K562 (cell line): ENCODE data around the gene HCFC1R1. TPM values are rescaled to one million over a fixed set of nuclear protein-coding genes. Genes with fewer than 3 reads are reported as not detected.
A peak's percentile ranks its signal among the peaks of the same experiment; 100 is the strongest.

Experiments used
- ARID1B ChIP-seq: fragments of 450-650 bp; IDR thresholded peaks from 2 replicates; pipeline ENCODE4 v1.6.1; 2016; ENCODE audit warnings: antibody characterized with exemption, mild to moderate bottlenecking, inconsistent platforms
- ERF ChIP-seq: fragments of 450-650 bp; formaldehyde crosslinking; IDR thresholded peaks from 2 replicates; pipeline ENCODE4 v1.4.0; 2020; ENCODE audit warnings: mild to moderate bottlenecking, mixed read lengths
- ETS2 ChIP-seq: IDR thresholded peaks from 2 replicates; pipeline ENCODE4 v1.6.1; 2016; ENCODE audit warnings: borderline replicate concordance, missing genetic modification characterization, mild to moderate bottlenecking, moderate library complexity, missing compliant biosample characterization; ENCODE audit not compliant: poor library complexity, severe bottlenecking
- HNRNPLL ChIP-seq: fragments of 200-400 bp; formaldehyde crosslinking; IDR thresholded peaks from 2 replicates; pipeline ENCODE4 v1.6.1; 2017; ENCODE audit warnings: low read length, low read depth, mild to moderate bottlenecking; ENCODE audit not compliant: poor library complexity, severe bottlenecking
- NFIX ChIP-seq: fragments of 250-450 bp; sonication (Bioruptor Pico); IDR thresholded peaks from 2 replicates; pipeline ENCODE4 v1.4.0; 2020; ENCODE audit warnings: low read depth, mild to moderate bottlenecking, moderate library complexity
- NR4A1 ChIP-seq, 2 experiments: fragments of 250-450 bp in 1 of 2; fragments of 450-650 bp in 1 of 2; sonication (Bioruptor Pico) in 1 of 2; IDR thresholded peaks; 2 replicates each; pipeline versions ENCODE4 v1.4.0 to v1.6.1; 2016 to 2020; ENCODE audit warnings: mild to moderate bottlenecking in 2 of 2, missing compliant biosample characterization in 1 of 2, missing genetic modification characterization in 1 of 2, moderate library complexity in 1 of 2
- TAF7 ChIP-seq: fragments of 450-650 bp; IDR thresholded peaks from 2 replicates; pipeline ENCODE4 v1.6.1; 2016; ENCODE audit warnings: missing genetic modification characterization, missing compliant biosample characterization
- polyA plus RNA-seq, 8 experiments: library from polyadenylated mRNA; depleted of rRNA in 4 of 8; stranded (reverse) in 5 of 8; unstranded in 3 of 8; fragments of >200 nt; fragmentation: Nextera tagmentation in 2 of 8; fragmentation: Illumina TruSeq in 1 of 8; extraction: Ambion mirVana in 2 of 8; extraction: Trizol in 1 of 8; gene quantifications; 2 replicates each; pipeline versions ENCODE4 v1.2.1 to v1.2.3, GENCODE V29; 2011 to 2014; ENCODE audit warnings: inconsistent platforms in 1 of 8, missing spikeins in 1 of 8
- total RNA-seq, 7 experiments: library from RNA; depleted of rRNA in 6 of 7; stranded (reverse); fragments of >200 nt in 6 of 7; fragmentation: Illumina TruSeq in 2 of 7; extraction: Trizol in 2 of 7; gene quantifications; 2 replicates each; pipeline versions ENCODE4 v1.2.1 to v1.2.3, GENCODE V29; 2011 to 2021; ENCODE audit warnings: low replicate concordance in 1 of 7
- TF ChIP-seq, protein P1 (sequence below): fragments of 200-600 bp; sonication (generic); IDR thresholded peaks from one replicate; pipeline ENCODE4 v1.6.1; 2012; ENCODE audit warnings: mild to moderate bottlenecking, low read depth, low read length, inconsistent platforms
- TF ChIP-seq, protein P2 (sequence below): sonication (generic); formaldehyde crosslinking; IDR thresholded peaks from 2 replicates; pipeline ENCODE4 v1.8.0; 2022; ENCODE audit warnings: mild to moderate bottlenecking, missing genetic modification reagents
- TF ChIP-seq, protein P3 (sequence below): IDR thresholded peaks from 2 replicates; pipeline ENCODE4 v1.6.1; 2011; ENCODE audit warnings: borderline replicate concordance, low read depth, mild to moderate bottlenecking, moderate library complexity, low read length; ENCODE audit not compliant: insufficient read depth, poor library complexity, severe bottlenecking

HCFC1R1 gene
- total and polyA plus RNA-seq, 9 of the 15 experiments (the other 6 are each of a cell fraction or from before 2014, with no cell fraction given): 2.2 to 29.0 (median 11.2) TPM

DNA sequence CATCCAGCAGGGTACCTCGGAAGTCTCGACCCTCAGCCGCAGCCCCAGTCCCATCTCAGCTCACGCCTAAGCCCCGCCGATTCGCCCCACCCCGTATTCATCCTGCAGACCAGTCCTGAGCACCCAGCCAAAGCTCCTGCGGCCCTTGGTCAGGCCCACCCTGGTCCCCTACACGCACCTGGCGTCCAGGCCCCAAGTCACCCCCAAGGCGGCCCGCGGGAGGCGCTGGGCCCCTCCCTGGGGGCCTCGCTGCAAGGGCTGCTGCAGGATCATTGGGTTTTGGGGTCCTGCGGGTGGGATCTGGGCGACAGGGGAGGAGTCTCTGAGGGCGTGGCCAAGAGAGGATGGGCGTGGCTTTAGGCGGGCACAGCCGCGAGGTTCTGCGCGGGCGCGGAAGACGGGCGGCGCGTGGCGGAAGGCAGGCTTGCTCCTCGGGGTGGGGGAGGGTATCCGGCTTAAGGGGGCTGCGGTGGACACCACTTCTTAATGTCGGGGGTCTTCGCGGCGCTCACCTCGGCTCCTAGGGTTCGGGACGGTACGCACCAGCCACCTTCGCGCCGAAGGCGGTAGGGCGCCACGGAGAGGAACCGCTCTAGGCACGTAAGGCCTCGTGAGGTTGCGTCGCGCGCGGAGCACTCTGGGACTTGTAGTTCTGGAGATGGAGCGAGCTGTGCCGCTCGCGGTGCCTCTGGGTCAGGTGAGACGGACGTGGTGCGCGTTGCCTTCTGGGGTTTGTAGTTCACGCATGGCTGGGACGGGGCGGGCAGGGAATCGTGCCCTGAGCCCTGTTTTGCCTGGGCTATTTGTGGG, at the start of gene HCFC1R1, which contains the start of gene THOC6 (continued):
- TF ChIP-seq, protein P1, sequence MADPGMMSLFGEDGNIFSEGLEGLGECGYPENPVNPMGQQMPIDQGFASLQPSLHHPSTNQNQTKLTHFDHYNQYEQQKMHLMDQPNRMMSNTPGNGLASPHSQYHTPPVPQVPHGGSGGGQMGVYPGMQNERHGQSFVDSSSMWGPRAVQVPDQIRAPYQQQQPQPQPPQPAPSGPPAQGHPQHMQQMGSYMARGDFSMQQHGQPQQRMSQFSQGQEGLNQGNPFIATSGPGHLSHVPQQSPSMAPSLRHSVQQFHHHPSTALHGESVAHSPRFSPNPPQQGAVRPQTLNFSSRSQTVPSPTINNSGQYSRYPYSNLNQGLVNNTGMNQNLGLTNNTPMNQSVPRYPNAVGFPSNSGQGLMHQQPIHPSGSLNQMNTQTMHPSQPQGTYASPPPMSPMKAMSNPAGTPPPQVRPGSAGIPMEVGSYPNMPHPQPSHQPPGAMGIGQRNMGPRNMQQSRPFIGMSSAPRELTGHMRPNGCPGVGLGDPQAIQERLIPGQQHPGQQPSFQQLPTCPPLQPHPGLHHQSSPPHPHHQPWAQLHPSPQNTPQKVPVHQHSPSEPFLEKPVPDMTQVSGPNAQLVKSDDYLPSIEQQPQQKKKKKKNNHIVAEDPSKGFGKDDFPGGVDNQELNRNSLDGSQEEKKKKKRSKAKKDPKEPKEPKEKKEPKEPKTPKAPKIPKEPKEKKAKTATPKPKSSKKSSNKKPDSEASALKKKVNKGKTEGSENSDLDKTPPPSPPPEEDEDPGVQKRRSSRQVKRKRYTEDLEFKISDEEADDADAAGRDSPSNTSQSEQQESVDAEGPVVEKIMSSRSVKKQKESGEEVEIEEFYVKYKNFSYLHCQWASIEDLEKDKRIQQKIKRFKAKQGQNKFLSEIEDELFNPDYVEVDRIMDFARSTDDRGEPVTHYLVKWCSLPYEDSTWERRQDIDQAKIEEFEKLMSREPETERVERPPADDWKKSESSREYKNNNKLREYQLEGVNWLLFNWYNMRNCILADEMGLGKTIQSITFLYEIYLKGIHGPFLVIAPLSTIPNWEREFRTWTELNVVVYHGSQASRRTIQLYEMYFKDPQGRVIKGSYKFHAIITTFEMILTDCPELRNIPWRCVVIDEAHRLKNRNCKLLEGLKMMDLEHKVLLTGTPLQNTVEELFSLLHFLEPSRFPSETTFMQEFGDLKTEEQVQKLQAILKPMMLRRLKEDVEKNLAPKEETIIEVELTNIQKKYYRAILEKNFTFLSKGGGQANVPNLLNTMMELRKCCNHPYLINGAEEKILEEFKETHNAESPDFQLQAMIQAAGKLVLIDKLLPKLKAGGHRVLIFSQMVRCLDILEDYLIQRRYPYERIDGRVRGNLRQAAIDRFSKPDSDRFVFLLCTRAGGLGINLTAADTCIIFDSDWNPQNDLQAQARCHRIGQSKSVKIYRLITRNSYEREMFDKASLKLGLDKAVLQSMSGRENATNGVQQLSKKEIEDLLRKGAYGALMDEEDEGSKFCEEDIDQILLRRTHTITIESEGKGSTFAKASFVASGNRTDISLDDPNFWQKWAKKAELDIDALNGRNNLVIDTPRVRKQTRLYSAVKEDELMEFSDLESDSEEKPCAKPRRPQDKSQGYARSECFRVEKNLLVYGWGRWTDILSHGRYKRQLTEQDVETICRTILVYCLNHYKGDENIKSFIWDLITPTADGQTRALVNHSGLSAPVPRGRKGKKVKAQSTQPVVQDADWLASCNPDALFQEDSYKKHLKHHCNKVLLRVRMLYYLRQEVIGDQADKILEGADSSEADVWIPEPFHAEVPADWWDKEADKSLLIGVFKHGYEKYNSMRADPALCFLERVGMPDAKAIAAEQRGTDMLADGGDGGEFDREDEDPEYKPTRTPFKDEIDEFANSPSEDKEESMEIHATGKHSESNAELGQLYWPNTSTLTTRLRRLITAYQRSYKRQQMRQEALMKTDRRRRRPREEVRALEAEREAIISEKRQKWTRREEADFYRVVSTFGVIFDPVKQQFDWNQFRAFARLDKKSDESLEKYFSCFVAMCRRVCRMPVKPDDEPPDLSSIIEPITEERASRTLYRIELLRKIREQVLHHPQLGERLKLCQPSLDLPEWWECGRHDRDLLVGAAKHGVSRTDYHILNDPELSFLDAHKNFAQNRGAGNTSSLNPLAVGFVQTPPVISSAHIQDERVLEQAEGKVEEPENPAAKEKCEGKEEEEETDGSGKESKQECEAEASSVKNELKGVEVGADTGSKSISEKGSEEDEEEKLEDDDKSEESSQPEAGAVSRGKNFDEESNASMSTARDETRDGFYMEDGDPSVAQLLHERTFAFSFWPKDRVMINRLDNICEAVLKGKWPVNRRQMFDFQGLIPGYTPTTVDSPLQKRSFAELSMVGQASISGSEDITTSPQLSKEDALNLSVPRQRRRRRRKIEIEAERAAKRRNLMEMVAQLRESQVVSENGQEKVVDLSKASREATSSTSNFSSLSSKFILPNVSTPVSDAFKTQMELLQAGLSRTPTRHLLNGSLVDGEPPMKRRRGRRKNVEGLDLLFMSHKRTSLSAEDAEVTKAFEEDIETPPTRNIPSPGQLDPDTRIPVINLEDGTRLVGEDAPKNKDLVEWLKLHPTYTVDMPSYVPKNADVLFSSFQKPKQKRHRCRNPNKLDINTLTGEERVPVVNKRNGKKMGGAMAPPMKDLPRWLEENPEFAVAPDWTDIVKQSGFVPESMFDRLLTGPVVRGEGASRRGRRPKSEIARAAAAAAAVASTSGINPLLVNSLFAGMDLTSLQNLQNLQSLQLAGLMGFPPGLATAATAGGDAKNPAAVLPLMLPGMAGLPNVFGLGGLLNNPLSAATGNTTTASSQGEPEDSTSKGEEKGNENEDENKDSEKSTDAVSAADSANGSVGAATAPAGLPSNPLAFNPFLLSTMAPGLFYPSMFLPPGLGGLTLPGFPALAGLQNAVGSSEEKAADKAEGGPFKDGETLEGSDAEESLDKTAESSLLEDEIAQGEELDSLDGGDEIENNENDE: no peak
- TF ChIP-seq HNRNPLL (peak; percentile 93), NR4A1 (CRISPR knock-in tag; IDR thresholded peaks at IDR 0.05) (peak; percentile 45; the same call in 1 of the 2 replicates), NR4A1 (tag; IDR thresholded peaks at IDR 0.05) (peak; percentile 65; the same call in 1 of the 2 replicates), TAF7 (tag) (0 out of 2 replicates have a peak, but pooled peaks have one; percentile 16), ETS2 (tag) (no peak), NFIX (CRISPR knock-in tag) (no peak), ARID1B (no peak), ERF (peak; percentile 24; the same call in 1 of the 2 replicates)
- TF ChIP-seq, protein P2, sequence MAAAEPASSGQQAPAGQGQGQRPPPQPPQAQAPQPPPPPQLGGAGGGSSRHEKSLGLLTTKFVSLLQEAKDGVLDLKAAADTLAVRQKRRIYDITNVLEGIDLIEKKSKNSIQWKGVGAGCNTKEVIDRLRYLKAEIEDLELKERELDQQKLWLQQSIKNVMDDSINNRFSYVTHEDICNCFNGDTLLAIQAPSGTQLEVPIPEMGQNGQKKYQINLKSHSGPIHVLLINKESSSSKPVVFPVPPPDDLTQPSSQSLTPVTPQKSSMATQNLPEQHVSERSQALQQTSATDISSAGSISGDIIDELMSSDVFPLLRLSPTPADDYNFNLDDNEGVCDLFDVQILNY (CRISPR knock-in tag): no peak
- TF ChIP-seq, protein P3, sequence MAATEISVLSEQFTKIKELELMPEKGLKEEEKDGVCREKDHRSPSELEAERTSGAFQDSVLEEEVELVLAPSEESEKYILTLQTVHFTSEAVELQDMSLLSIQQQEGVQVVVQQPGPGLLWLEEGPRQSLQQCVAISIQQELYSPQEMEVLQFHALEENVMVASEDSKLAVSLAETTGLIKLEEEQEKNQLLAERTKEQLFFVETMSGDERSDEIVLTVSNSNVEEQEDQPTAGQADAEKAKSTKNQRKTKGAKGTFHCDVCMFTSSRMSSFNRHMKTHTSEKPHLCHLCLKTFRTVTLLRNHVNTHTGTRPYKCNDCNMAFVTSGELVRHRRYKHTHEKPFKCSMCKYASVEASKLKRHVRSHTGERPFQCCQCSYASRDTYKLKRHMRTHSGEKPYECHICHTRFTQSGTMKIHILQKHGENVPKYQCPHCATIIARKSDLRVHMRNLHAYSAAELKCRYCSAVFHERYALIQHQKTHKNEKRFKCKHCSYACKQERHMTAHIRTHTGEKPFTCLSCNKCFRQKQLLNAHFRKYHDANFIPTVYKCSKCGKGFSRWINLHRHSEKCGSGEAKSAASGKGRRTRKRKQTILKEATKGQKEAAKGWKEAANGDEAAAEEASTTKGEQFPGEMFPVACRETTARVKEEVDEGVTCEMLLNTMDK: peak; percentile 75
